ENCODE measurements around the gene ZNF678. TPM values are rescaled to one million over a fixed set of nuclear protein-coding genes. Genes with fewer than 3 reads are reported as not detected.

The ZNF678 gene
- total RNA-seq, 1 donor from 2014 or later, result 17.5 TPM

GRCh38 chr1:227568593-227568992 lies 5.2 kb downstream of the ZNF678 start:
- H3K27ac Mint-ChIP-seq (ENCODE audit: unreplicated experiment), result no peak overlapping the region
- no peak overlapping the region for H3K4me3 Mint-ChIP-seq (ENCODE audit: unreplicated experiment)
- peaks cover 1% of the 10 kb centered on the region for H3K4me1 Mint-ChIP-seq (ENCODE audit: low read depth, unreplicated experiment)
- TF ChIP-seq, protein P1, sequence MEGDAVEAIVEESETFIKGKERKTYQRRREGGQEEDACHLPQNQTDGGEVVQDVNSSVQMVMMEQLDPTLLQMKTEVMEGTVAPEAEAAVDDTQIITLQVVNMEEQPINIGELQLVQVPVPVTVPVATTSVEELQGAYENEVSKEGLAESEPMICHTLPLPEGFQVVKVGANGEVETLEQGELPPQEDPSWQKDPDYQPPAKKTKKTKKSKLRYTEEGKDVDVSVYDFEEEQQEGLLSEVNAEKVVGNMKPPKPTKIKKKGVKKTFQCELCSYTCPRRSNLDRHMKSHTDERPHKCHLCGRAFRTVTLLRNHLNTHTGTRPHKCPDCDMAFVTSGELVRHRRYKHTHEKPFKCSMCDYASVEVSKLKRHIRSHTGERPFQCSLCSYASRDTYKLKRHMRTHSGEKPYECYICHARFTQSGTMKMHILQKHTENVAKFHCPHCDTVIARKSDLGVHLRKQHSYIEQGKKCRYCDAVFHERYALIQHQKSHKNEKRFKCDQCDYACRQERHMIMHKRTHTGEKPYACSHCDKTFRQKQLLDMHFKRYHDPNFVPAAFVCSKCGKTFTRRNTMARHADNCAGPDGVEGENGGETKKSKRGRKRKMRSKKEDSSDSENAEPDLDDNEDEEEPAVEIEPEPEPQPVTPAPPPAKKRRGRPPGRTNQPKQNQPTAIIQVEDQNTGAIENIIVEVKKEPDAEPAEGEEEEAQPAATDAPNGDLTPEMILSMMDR (IDR thresholded peaks at IDR 0.05; ENCODE audit: partially characterized antibody, unreplicated experiment), result no peak
- peaks cover 3% of the 10 kb centered on the region for H3K9me3 Mint-ChIP-seq (ENCODE audit: unreplicated experiment)
- H3K27me3 Mint-ChIP-seq (ENCODE audit: unreplicated experiment), result no peaks in the 10 kb centered on the region
- no peak for DNase-seq
- peaks cover 7% of the 10 kb centered on the region for H3K36me3 Mint-ChIP-seq (ENCODE audit: unreplicated experiment)

GRCh38 chr1:227572752-227573151 lies 9.4 kb downstream of the ZNF678 start:
- Mint-ChIP-seq H3K4me3 (ENCODE audit: unreplicated experiment) (no peak overlapping the region), H3K36me3 (ENCODE audit: unreplicated experiment) (peaks cover 18% of the 10 kb centered on the region), H3K9me3 (ENCODE audit: unreplicated experiment) (no peaks in the 10 kb centered on the region), H3K4me1 (ENCODE audit: low read depth, unreplicated experiment) (no peaks in the 10 kb centered on the region), H3K27ac (ENCODE audit: unreplicated experiment) (no peak overlapping the region), H3K27me3 (ENCODE audit: unreplicated experiment) (peaks cover 2% of the 10 kb centered on the region)
- TF ChIP-seq, protein P1 (IDR thresholded peaks at IDR 0.05; ENCODE audit: partially characterized antibody, unreplicated experiment), result no peak
- no peak for DNase-seq

- no peak overlapping the region for H3K4me3 Mint-ChIP-seq (ENCODE audit: unreplicated experiment)
Observed at GRCh38 chr1:227574926-227575325, 11.6 kb downstream of the ZNF678 start.

GRCh38 chr1:227576189-227576588 lies 12.8 kb downstream of the ZNF678 start:
- peaks cover 29% of the 10 kb centered on the region for H3K36me3 Mint-ChIP-seq (ENCODE audit: unreplicated experiment)
- no peaks in the 10 kb centered on the region for H3K9me3 Mint-ChIP-seq (ENCODE audit: unreplicated experiment)

More at GRCh38 chr1:227574926-227575325, 11.6 kb downstream of the ZNF678 start:
- TF ChIP-seq, protein P1 (IDR thresholded peaks at IDR 0.05; ENCODE audit: partially characterized antibody, unreplicated experiment), result no peak
- Mint-ChIP-seq H3K4me1 (ENCODE audit: low read depth, unreplicated experiment) (no peaks in the 10 kb centered on the region), H3K27ac (ENCODE audit: unreplicated experiment) (no peak overlapping the region), H3K27me3 (ENCODE audit: unreplicated experiment) (peaks cover 6% of the 10 kb centered on the region), H3K9me3 (ENCODE audit: unreplicated experiment) (no peaks in the 10 kb centered on the region), H3K36me3 (ENCODE audit: unreplicated experiment) (peaks cover 29% of the 10 kb centered on the region)
- DNase-seq, result no peak

GRCh38 chr1:227577500-227577899 lies 14.1 kb downstream of the ZNF678 start:
- no peaks in the 10 kb centered on the region for H3K9me3 Mint-ChIP-seq (ENCODE audit: unreplicated experiment)
- H3K4me1 Mint-ChIP-seq (ENCODE audit: low read depth, unreplicated experiment), result no peaks in the 10 kb centered on the region
- DNase-seq, result no peak
- TF ChIP-seq, protein P1 (IDR thresholded peaks at IDR 0.05; ENCODE audit: partially characterized antibody, unreplicated experiment), result no peak
- no peak overlapping the region for H3K27ac Mint-ChIP-seq (ENCODE audit: unreplicated experiment)
- H3K4me3 Mint-ChIP-seq (ENCODE audit: unreplicated experiment), result no peak overlapping the region
- H3K27me3 Mint-ChIP-seq (ENCODE audit: unreplicated experiment), result peaks cover 6% of the 10 kb centered on the region
- H3K36me3 Mint-ChIP-seq (ENCODE audit: unreplicated experiment), result peaks cover 29% of the 10 kb centered on the region

More at GRCh38 chr1:227576189-227576588, 12.8 kb downstream of the ZNF678 start:
- Mint-ChIP-seq H3K4me3 (ENCODE audit: unreplicated experiment) (no peak overlapping the region), H3K27me3 (ENCODE audit: unreplicated experiment) (peaks cover 6% of the 10 kb centered on the region), H3K27ac (ENCODE audit: unreplicated experiment) (no peak overlapping the region), H3K4me1 (ENCODE audit: low read depth, unreplicated experiment) (no peaks in the 10 kb centered on the region)
- no peak for DNase-seq
- TF ChIP-seq, protein P1 (IDR thresholded peaks at IDR 0.05; ENCODE audit: partially characterized antibody, unreplicated experiment), result no peak
